IPS-15b (cell line): ENCODE measurements around the gene PRDM16.

Experiments used
- H3K27me3 ChIP-seq: one replicate; pipeline ENCODE4 v1.6.1; 2013; ENCODE audit warnings: low read length; ENCODE audit not compliant: control insufficient read depth, insufficient read depth
- H3K36me3 ChIP-seq: one replicate; pipeline ENCODE4 v1.6.1; 2013; ENCODE audit warnings: low read length; ENCODE audit not compliant: control insufficient read depth, insufficient read depth
- H3K4me1 ChIP-seq: one replicate; pipeline ENCODE4 v1.6.1; 2013; ENCODE audit warnings: mild to moderate bottlenecking, low read length; ENCODE audit not compliant: control insufficient read depth, insufficient read depth
- H3K4me3 ChIP-seq: one replicate; pipeline ENCODE4 v1.5.1; 2013; ENCODE audit warnings: low read depth, low read length
- H3K9ac ChIP-seq: one replicate; pipeline ENCODE4 v1.6.1; 2013; ENCODE audit warnings: low read depth, mild to moderate bottlenecking, low read length
- H3K9me3 ChIP-seq: one replicate; pipeline ENCODE4 v1.6.1; 2013; ENCODE audit warnings: mild to moderate bottlenecking, low read length; ENCODE audit not compliant: control insufficient read depth, insufficient read depth

The PRDM16 gene

DNA sequence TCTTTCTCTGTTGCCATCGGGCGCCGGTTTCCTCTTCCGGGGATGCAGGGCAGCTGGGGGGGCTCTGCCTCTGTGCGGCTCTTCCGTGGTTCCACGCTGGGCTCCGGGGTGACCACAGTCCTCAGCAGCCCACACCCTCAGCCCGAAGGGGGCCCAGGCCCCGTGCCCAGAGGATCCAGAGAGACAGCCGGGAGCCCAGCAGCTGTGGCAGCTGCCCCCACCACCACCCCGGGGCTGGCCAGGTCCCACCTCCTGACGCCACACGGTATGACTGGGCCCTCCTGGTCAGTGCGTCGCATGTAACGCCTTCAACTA lies 172.2 kb downstream of the PRDM16 start:
- Histone ChIP-seq H3K36me3 (no peaks in the 10 kb centered on the region), H3K9me3 (no peaks in the 10 kb centered on the region), H3K4me3 (no peak overlapping the region), H3K27me3 (no peaks in the 10 kb centered on the region), H3K9ac (no peak overlapping the region), H3K4me1 (no peaks in the 10 kb centered on the region)

DNA sequence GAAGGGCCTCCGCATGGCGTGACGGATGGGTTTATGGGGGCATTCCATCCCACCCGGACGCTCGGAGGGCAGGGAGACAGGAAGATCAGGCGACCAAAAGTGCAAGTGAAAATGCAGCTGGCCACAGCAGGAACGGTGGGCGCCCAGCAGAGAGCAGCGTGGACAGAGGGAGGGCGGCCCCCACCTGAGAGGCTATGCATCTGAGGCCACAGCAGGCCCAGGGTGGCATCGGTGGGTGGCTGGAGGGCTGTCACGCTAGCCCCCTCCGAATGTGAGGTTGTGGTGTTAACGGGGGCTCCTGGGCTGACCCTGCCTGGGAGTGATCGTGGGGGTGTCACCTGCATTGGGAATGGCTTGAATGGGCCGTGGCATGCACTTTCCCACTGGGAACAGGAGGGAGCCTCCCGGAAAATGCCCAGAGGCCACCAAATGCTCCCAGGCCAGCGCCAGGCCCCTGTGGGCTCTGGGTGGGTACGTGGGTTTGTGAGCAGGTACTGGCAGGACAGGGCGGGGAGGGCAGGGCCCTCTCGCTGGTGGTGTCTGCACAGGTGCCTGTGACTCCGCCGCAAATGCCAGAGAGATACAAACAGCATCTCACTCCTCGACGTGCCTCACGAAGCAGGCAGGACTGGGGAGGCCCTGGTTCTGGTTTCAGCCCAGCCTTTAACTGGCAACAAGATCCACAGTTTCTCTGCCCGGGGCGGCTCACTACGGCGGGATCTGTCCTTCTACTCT lies 172.8 kb downstream of the PRDM16 start:
- Histone ChIP-seq H3K4me1 (no peaks in the 10 kb centered on the region), H3K9ac (no peak overlapping the region), H3K9me3 (no peaks in the 10 kb centered on the region), H3K36me3 (no peaks in the 10 kb centered on the region), H3K27me3 (no peaks in the 10 kb centered on the region), H3K4me3 (no peak overlapping the region)

DNA sequence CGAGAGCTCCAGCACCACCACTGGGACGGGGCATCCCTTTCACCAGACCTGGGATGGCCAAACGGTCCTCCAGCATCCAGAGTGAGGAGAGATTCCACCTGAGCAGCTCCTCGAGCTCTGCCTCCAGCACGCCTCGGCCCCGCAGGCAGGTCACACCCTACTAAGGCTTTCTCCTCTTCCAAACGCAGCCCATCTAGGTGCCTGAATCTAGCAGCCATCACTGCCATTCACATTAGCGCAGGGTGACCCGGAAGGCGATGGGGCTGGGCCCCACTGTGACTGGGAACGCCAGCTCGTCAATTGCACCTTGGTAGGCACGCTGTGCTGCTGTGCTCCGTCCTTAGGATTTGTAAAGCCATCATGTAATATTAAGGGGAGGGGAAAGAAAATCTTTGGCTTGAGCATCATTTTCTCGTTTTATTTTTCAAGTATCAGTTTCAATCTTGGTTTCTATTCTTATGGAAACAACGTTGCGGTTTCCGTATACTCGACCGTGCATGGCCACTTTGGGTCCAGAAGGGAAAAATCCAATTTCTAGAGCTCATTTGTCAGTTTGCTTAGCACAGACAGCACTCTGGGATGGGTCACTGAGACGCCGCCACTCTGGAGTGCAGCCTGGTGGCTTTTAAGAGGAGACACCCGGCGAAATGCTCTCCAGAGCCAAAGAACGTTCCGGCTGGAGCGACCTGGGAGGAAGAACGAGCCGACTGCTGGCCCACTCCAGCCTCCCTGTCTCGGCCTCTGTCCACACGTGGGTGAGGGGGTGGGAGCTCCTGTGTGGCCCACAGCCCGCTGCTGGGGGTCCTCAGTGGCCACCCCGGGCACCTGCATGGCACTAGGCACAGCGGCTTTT lies 173.6 kb downstream of the PRDM16 start:
- no peak overlapping the region for H3K9ac ChIP-seq
- H3K4me1 ChIP-seq: no peaks in the 10 kb centered on the region
- no peaks in the 10 kb centered on the region for H3K27me3 ChIP-seq
- no peaks in the 10 kb centered on the region for H3K36me3 ChIP-seq
- no peak overlapping the region for H3K4me3 ChIP-seq
- no peaks in the 10 kb centered on the region for H3K9me3 ChIP-seq

DNA sequence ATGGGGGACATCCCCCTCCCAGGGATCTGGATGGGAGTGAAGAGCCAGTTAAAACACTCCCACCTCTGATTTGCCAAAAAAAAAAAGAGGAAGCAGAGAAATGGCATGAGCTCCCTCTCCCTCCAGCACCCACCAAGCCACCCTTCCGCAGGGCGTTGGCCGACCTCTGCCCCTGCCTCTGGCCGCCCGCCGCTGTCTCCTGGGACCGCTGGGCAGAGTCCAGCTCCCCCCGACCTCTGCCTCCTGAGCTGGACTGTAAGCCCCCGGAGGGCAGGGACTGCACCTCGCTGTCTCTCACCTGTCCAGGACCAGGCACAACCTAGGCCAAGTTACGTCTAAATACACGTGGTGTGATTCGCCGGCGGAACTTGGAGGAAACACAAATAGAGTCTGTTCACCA lies 174.3 kb downstream of the PRDM16 start:
- H3K27me3 ChIP-seq: no peaks in the 10 kb centered on the region
- no peak overlapping the region for H3K9ac ChIP-seq
- no peaks in the 10 kb centered on the region for H3K9me3 ChIP-seq
- H3K4me3 ChIP-seq: no peak overlapping the region
- no peaks in the 10 kb centered on the region for H3K36me3 ChIP-seq
- no peaks in the 10 kb centered on the region for H3K4me1 ChIP-seq

DNA sequence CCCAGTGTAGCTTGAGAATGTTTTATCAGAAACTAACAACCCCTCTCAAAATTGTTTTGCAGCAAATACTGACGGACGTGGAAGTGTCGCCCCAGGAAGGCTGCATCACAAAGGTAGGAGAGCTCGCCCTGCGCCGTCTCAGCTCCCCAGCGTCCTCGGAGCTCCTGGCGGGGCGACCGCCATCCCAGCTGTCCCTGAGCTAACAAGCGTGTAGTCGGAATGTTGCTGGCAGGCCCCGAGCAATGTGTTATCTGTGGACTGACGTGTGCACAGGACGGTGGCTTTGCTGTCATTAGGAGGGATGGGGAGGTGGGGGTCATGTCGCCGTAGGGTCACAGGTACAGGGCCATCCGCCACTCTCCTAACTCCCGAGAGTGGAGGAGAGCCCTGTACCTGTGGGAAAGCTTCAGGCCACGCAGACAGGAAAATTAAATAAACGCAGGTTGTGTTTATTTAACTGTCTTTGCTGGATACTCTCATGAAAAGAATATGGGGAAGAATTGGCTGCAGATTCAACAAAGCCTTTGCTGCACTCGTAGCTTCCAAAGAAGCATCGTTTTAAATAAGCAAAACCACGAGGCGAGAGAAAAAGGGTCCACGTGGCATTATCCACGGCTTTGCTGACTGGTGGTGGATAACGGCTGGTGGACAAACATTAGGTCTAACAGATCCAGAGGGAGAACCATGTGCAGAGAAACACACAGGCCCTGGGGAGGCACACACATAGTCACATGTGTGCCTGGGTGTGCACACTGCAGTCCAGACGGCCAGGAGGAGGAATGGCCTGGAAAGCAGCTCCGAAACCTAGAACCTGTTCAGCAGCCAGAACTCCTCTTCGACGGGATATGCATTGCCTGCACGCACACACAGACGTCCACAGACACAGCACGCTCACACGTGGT lies 175.3 kb downstream of the PRDM16 start:
- Histone ChIP-seq H3K9me3 (no peaks in the 10 kb centered on the region), H3K9ac (no peak overlapping the region), H3K36me3 (no peaks in the 10 kb centered on the region), H3K4me3 (no peak overlapping the region), H3K27me3 (no peaks in the 10 kb centered on the region), H3K4me1 (no peaks in the 10 kb centered on the region)

DNA sequence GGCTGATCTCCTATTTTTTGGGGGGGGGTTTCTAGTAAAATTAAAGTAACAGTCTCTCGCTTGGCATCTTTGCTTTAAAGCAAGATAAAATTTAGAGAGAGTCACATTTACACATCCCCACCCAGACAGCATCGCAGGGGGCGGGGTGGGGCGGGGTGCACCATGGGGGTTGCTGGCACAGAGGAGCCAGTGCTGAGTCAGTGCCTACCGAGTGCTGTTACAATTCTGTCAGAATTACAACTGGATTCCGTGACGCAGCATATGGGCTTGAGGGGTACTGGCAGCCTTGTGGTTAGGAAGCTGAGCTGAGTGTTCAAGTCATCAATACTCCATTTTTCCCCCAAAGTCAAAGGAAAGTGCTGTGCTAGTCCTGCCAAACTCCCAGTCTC lies 175.9 kb downstream of the PRDM16 start:
- H3K9me3 ChIP-seq: no peaks in the 10 kb centered on the region
- H3K4me3 ChIP-seq: no peak overlapping the region
- no peak overlapping the region for H3K9ac ChIP-seq
- no peaks in the 10 kb centered on the region for H3K27me3 ChIP-seq
- no peaks in the 10 kb centered on the region for H3K4me1 ChIP-seq
- no peaks in the 10 kb centered on the region for H3K36me3 ChIP-seq

DNA sequence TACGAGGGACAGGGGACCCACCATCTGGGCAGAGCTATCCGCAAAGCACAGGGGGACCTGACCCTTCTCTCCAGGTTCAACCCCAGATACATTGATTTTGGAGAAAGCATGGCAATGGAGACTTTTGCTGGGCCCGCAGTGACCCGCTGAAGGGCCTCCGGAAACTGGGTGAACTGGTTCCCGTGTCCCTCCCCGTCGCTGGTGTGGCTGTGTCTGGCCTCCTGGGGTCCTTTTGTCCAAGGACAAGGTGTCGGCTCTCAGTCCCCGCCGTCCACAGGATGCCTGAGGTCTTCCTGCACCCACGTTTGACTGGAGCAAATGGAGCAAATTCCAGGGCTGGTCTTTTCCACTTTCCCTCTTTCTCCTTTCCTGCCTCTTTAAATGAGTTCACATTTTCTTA lies 176.3 kb downstream of the PRDM16 start:
- Histone ChIP-seq H3K4me1 (no peaks in the 10 kb centered on the region), H3K27me3 (no peaks in the 10 kb centered on the region), H3K4me3 (no peak overlapping the region), H3K9me3 (no peaks in the 10 kb centered on the region), H3K9ac (no peak overlapping the region), H3K36me3 (no peaks in the 10 kb centered on the region)

DNA sequence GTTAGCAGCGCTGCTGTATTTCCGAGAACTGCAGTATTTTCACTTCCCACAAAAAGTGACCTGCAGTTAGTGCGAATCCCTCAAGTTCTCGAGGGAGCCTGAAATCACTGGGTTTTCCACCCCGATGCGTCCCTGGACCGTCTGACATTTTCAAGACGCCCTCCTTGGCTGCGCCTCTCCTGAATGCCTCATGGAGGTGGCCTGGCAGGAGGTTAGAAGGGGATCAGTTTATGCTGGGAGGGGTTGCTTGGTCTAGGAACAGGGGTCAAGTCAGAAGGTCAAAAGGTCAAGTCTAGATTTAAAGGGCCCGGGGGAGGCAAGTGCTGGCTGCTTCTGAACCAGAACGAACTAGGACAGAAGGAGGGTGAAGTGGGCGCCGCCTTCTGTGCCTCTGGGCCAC lies 176.8 kb downstream of the PRDM16 start:
- no peaks in the 10 kb centered on the region for H3K4me1 ChIP-seq
- H3K27me3 ChIP-seq: no peaks in the 10 kb centered on the region
- H3K4me3 ChIP-seq: no peak overlapping the region
- no peaks in the 10 kb centered on the region for H3K36me3 ChIP-seq
- no peaks in the 10 kb centered on the region for H3K9me3 ChIP-seq
- H3K9ac ChIP-seq: no peak overlapping the region

DNA sequence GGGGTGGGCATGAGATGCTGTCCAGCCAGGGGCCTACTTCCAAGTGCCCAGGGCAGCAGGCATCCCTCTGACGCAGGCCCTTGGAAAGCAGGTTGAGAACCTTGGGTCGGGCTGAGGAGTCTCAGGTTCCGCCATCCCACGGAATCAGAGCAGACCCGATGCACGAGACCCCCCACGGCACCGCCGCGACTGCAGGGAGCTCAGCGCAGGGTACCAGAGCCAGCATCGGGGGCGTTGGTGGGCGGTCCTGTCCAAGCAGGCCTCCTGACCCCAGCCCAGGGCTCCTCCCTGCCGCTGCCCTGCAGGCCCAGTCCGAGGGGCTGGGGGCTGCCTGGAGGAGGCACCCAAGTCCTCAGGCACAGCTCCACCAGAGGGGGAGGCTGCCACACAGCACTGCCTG lies 177.2 kb downstream of the PRDM16 start:
- Histone ChIP-seq H3K9me3 (no peaks in the 10 kb centered on the region), H3K27me3 (no peaks in the 10 kb centered on the region), H3K9ac (no peak overlapping the region), H3K4me1 (no peaks in the 10 kb centered on the region), H3K36me3 (no peaks in the 10 kb centered on the region), H3K4me3 (no peak overlapping the region)

DNA sequence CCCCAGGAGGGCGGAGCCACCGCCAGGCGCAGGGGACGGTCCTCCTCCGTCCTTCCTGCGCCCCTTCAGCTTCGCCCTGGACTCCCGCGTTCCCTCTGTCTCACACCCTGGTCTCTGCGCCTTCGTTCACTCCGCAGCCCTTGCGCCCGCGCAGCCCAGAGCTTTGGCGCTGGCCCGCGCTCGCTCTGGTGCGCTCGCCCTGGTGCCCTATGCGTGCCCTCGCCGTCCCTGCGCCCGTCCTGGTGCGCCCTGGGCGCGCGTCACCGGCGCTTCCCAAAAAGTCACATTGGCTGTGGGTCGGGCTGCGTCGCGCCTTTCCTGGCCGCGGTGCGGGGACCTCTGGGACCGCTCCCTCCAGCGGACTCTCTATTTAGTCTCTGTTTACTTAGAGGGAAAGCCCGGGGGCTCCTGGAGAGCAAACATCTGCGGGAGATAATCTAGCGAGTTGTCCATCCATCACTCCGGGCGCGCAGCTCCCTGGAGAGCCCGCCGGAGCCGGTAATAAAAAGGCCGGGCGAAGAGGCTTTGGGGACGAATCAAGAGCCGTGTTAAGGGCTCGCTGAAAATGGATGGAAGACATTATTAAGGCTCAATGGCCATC lies 178.6 kb downstream of the PRDM16 start:
- no peak overlapping the region for H3K4me3 ChIP-seq
- H3K9me3 ChIP-seq: no peaks in the 10 kb centered on the region
- H3K4me1 ChIP-seq: no peaks in the 10 kb centered on the region
- H3K36me3 ChIP-seq: no peaks in the 10 kb centered on the region
- H3K9ac ChIP-seq: no peak overlapping the region
- no peaks in the 10 kb centered on the region for H3K27me3 ChIP-seq
